CD4-positive, alpha-beta T cell treated with Interleukin-1 beta for 1 hour (primary cell): ENCODE measurements around the gene SERPINB10.

ENCODE experiments used
- DNase-seq, 2 donors: peaks; one replicate each; pipeline ENCODE4 v3.0.0-alpha.2; 2020 to 2022

The SERPINB10 gene

GRCh38 chr18:63982361-63982760 is 74.6 kb downstream of the SERPINB10 start:
- DNase-seq: no peak
